HUES48 (cell line): ENCODE data around the gene PRKCH.
"Not testable (repeated sequence)": the region's sequence is repeated elsewhere in the genome, so short reads cannot be mapped to it uniquely, and the experiment has no call there.

ENCODE experiments used
- H3K27ac ChIP-seq: one replicate; pipeline ENCODE4 v1.7.0; 2013; ENCODE audit warnings: low read depth, low read length, inconsistent platforms
- H3K27me3 ChIP-seq: 2 replicates; pipeline ENCODE4 v1.6.1; 2013; ENCODE audit warnings: mild to moderate bottlenecking, low read length; ENCODE audit not compliant: control insufficient read depth, insufficient read depth
- H3K36me3 ChIP-seq: 2 replicates; pipeline ENCODE4 v1.6.1; 2013; ENCODE audit warnings: low read length; ENCODE audit not compliant: control insufficient read depth, insufficient read depth
- H3K4me1 ChIP-seq: 2 replicates; pipeline ENCODE4 v1.6.1; 2013; ENCODE audit warnings: mild to moderate bottlenecking, low read length; ENCODE audit not compliant: control insufficient read depth, insufficient read depth
- H3K4me3 ChIP-seq: 2 replicates; pipeline ENCODE4 v1.5.1; 2013; ENCODE audit warnings: mild to moderate bottlenecking, low read depth, low read length
- H3K9ac ChIP-seq: 2 replicates; pipeline ENCODE4 v1.6.1; 2013; ENCODE audit warnings: mild to moderate bottlenecking, low read depth, low read length, moderate library complexity
- H3K9me3 ChIP-seq: 2 replicates; pipeline ENCODE4 v1.6.1; 2013; ENCODE audit warnings: low read length; ENCODE audit not compliant: control insufficient read depth, insufficient read depth

The PRKCH gene

DNA sequence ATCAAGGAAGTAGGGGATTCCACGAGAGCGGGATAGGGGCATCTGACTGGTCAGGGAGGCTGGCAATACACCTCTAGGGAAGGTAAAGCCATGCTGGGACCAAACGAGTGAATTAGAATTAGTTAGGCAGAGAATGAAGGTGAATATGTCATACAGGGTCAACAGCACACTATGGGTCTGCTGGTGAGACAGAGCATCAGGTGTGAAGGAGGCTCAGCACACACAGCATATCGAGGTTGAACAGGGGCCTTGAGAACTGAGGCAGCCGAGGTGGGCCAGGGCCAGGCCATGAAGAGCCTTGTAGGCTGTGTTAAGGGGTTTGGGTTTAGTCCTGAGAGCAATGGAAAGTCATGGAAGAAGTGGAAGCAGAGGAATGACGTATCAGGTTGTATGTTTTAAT is 137.8 kb downstream of the PRKCH start:
- Histone ChIP-seq H3K4me3 (no peak overlapping the region), H3K36me3 (no peaks in the 10 kb centered on the region), H3K9ac (no peak overlapping the region), H3K4me1 (peaks cover 12% of the 10 kb centered on the region), H3K9me3 (no peaks in the 10 kb centered on the region), H3K27me3 (no peaks in the 10 kb centered on the region), H3K27ac (no peak overlapping the region)

GRCh38 chr14:61460063-61460462 is 138.7 kb downstream of the PRKCH start:
- no peaks in the 10 kb centered on the region for H3K9me3 ChIP-seq
- no peaks in the 10 kb centered on the region for H3K27me3 ChIP-seq
- no peak overlapping the region for H3K27ac ChIP-seq
- H3K4me3 ChIP-seq = no peak overlapping the region
- H3K9ac ChIP-seq = no peak overlapping the region
- peaks cover 12% of the 10 kb centered on the region for H3K4me1 ChIP-seq
- no peaks in the 10 kb centered on the region for H3K36me3 ChIP-seq

DNA sequence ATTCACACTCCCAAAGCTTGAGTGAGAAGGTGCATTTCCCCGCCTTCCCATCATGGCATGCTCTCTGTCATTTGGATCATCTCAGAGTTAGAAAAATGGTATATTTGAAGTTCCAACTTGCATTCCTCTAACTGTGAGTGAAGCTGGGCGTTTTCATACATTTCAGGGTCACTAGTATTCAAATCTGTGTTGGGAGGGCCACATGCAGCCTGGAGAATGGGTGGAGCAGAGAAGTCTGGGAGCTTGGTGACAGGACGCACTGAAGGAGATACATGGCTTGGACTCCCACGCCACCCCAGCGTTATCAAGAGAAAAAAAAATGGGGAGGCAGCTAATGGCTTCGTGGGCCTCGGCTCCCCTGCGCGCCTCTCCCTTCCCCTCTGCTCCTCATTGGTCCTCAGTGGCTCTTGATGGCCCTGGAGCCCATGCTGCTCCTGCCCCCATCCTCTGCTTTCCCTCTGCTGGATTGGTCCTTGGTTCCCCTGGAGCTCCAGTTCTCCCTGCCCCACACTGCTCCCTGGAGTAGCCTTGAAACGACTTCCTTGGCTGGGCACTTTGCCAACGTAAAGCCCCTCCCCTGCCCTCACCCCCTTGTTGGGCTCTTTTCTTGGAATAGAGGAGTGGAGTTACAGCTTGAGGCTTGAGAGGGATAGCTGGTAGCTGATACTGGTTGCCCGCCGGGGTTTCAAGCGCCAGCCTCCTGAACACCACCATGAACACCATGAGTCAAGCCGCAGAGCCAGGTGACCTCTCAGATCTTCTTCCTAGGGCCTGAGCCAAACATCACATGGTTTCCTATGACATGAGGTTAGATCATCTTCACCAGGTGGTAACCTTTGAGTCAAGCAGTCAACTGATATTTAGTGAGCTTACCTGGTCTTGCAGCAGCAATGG is 139.6 kb downstream of the PRKCH start:
- H3K36me3 ChIP-seq = no peaks in the 10 kb centered on the region
- peaks cover 17% of the 10 kb centered on the region for H3K4me1 ChIP-seq
- no peak overlapping the region for H3K27ac ChIP-seq
- H3K9ac ChIP-seq = no peak overlapping the region
- no peaks in the 10 kb centered on the region for H3K9me3 ChIP-seq
- H3K4me3 ChIP-seq = no peak overlapping the region
- H3K27me3 ChIP-seq = no peaks in the 10 kb centered on the region

DNA sequence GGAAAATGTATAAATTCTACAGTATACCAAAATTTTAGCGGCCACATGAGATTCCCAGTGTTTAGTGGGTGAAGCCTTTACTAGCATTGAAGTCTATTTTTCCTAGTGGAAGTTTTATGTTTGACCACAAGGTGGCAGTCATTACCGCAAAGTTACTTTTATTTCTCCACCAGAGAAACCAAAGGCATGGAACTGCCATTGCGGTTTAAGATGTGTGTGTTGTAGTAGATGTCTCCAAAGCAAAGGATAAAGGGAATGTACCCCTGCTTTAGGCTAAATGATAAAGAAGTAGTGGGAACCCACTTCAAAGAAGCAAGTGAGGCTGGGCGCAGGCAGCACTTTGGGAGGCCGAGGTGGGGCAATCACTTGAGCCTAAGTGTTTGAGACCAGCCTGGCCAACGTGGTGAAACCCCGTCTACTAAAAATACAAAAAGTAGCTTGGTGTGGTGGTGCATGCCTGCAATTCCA is 140.5 kb downstream of the PRKCH start:
- H3K4me1 ChIP-seq = peaks cover 25% of the 10 kb centered on the region
- no peak overlapping the region for H3K4me3 ChIP-seq
- H3K9ac ChIP-seq = no peak overlapping the region
- no peaks in the 10 kb centered on the region for H3K9me3 ChIP-seq
- H3K27ac ChIP-seq = no peak overlapping the region
- no peaks in the 10 kb centered on the region for H3K27me3 ChIP-seq
- H3K36me3 ChIP-seq = no peaks in the 10 kb centered on the region

DNA sequence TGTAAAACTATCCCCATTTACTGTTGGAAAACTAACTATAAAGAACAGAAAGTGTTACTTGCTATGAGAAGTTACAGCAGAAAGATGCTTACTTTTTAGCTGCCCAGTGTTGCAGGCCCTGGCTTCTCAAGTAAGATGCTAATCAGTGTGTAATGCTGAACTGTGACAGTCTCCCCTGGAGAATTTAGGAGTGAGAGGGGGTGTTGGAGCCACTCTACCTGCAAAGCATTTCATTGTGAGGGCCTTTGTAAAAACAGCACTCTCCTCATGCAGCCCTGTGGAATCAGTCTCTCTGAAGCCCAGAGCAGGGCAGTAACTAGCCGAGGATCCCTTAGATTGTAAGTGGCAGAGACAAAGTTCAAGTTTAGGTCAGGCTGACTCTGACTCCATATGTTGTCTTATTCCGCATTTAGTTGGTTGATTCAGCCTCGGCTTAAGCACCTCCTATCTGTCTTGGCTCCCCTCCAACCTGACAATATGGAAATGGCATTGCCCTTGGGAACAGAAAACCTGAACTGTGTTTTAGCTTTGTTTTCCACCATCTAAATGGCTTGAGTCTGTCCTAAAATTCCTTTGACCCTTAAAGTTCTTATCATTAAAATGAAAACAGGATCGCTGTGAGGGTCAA is 141.3 kb downstream of the PRKCH start:
- Histone ChIP-seq H3K4me3 (no peak overlapping the region), H3K36me3 (no peaks in the 10 kb centered on the region), H3K9me3 (no peaks in the 10 kb centered on the region), H3K27me3 (no peaks in the 10 kb centered on the region), H3K4me1 (peaks cover 33% of the 10 kb centered on the region), H3K9ac (no peak overlapping the region), H3K27ac (peak overlapping the region; percentile 43)

DNA sequence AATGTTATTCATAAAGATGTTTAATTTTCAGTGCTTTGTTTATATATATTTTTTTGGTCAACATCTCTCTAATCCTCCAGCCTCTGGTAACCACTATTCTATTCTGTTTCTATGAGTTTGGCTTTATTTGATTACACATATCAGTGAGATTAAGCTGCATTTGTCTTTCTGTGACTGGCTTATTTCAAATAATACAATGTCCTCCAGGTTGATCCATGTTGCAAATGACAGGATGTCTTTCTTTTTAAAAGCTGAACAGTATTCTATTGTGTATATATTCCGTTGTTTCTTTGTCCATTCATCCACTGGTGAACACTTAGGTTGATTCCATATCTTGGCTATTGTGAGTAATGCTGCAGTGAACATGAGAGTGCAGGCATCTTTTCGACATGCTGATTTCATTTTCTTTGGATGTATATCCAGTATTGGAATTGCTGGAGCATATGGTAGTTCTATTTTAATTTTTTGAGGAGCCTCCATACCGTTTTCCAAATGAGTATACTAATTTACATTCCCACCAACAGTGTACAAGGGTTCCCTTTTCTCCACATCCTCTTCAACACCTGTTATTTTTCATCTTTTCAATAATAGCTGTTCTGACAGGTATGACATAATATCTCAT is 142.4 kb downstream of the PRKCH start:
- H3K27me3 ChIP-seq = no peaks in the 10 kb centered on the region
- H3K4me1 ChIP-seq = peaks cover 34% of the 10 kb centered on the region
- no peaks in the 10 kb centered on the region for H3K36me3 ChIP-seq
- H3K4me3 ChIP-seq = no peak overlapping the region
- H3K27ac ChIP-seq = no peak overlapping the region
- H3K9ac ChIP-seq = no peak overlapping the region
- no peaks in the 10 kb centered on the region for H3K9me3 ChIP-seq

- peaks cover 40% of the 10 kb centered on the region for H3K4me1 ChIP-seq
- H3K27ac ChIP-seq = not testable (repeated sequence)
Observed at GRCh38 chr14:61464539-61465320, 143.4 kb downstream of the PRKCH start.

DNA sequence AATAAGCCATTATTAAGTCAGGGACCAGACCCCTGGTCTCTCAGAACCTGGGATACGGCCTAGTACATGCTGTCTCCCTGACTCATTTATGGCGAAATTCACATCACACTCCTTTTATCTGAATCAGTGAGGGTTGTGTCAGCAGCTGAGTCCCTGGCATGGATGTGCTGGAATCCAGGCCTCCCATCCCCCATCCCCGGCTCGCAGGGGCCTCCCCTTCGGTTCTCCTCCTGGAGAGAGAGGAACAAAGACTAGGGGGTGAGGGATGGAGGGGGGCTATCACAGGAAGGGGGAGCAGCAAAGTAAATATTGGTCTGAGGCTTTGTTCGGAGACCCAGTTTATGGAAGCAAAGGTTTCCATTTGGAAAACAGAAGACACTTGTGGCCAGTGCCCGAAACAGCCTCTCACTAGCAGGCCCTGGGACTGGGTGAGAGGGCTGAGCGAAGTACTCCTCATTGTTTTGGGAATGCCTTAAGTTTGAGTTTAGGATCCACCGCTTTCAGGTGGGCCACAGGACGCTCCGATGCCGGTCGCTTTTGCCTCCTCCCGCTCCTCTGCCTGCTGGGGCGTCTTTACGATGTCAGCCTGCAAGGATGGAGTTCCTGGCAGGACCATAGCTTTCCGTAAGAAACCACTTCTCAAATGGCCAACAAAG is 145.0 kb downstream of the PRKCH start:
- no peaks in the 10 kb centered on the region for H3K27me3 ChIP-seq
- peaks cover 54% of the 10 kb centered on the region for H3K4me1 ChIP-seq
- peak overlapping the region; percentile 33 for H3K9ac ChIP-seq
- peak overlapping the region; percentile 18 for H3K4me3 ChIP-seq
- no peaks in the 10 kb centered on the region for H3K9me3 ChIP-seq
- H3K27ac ChIP-seq = peak overlapping the region; percentile 74
- H3K36me3 ChIP-seq = no peaks in the 10 kb centered on the region

More at GRCh38 chr14:61464539-61465320, 143.4 kb downstream of the PRKCH start:
- not testable (repeated sequence) for H3K27me3 ChIP-seq, H3K9ac ChIP-seq, H3K4me3 ChIP-seq, H3K36me3 ChIP-seq, H3K9me3 ChIP-seq

DNA sequence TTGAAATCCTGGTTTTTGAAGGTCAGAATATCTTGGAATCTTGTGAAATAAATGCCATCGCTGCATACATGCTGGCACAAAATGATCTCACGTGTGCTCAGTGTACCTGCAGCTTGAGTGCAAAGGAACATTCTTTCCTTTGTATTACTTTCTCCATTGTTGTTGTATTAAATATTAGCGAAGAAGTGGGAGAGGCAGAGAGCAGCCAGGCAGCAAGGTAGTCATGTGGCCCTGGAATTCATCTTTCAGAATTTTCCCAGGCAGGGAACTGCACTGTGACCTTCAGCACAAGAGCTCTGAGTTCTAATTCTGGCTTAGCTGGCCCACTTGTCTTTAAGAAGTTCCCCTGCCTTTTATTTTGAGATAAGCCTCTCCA is 145.5 kb downstream of the PRKCH start:
- H3K27me3 ChIP-seq = no peaks in the 10 kb centered on the region
- H3K9ac ChIP-seq = peak overlapping the region; percentile 33
- H3K4me1 ChIP-seq = peaks cover 59% of the 10 kb centered on the region
- H3K9me3 ChIP-seq = no peaks in the 10 kb centered on the region
- H3K4me3 ChIP-seq = peak overlapping the region; percentile 18
- peak overlapping the region; percentile 74 for H3K27ac ChIP-seq
- H3K36me3 ChIP-seq = no peaks in the 10 kb centered on the region

GRCh38 chr14:61467296-61467695 is 145.9 kb downstream of the PRKCH start:
- Histone ChIP-seq H3K27ac (no peak overlapping the region), H3K4me1 (peaks cover 63% of the 10 kb centered on the region), H3K27me3 (no peaks in the 10 kb centered on the region), H3K36me3 (no peaks in the 10 kb centered on the region), H3K9me3 (no peaks in the 10 kb centered on the region), H3K9ac (no peak overlapping the region), H3K4me3 (no peak overlapping the region)
